Lower leg skin (tissue), 3 donors: ENCODE results near the gene E4F1.

ENCODE experiments used
- POLR2A ChIP-seq, 2 donors: fragments of 450-650 bp; IDR thresholded peaks; one replicate each; pipeline ENCODE4 v1.6.1; 2016 to 2017; ENCODE audit warnings: antibody characterized with exemption in 2 of 2, mild to moderate bottlenecking in 1 of 2, moderate library complexity in 1 of 2
- TF ChIP-seq, protein P1 (sequence below), 3 donors: fragments of 450-650 bp; IDR thresholded peaks; one replicate each; pipeline ENCODE4 v1.5.1; 2016; ENCODE audit warnings: antibody characterized with exemption in 3 of 3, mild to moderate bottlenecking in 3 of 3, moderate library complexity in 2 of 3

DNA sequence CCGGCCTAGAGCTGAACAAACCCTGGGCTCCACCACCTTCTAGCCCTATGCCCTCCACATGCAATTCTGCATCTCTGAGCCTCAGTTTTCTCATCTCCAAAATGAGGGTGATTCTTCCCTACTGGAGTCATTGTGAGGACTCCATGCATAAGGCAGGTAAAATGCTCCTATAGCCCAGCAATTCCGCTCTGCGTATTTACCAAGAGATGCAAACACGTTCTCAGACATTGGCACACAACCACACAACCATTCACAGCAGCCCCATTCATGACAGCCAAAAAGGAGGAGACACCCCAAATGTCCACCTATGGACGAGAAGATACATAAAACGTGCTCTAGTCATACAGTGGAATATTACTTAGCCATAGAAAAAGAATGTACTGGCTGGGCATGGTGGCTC is 23.1 kb upstream of the E4F1 start:
- TF ChIP-seq, protein P1, sequence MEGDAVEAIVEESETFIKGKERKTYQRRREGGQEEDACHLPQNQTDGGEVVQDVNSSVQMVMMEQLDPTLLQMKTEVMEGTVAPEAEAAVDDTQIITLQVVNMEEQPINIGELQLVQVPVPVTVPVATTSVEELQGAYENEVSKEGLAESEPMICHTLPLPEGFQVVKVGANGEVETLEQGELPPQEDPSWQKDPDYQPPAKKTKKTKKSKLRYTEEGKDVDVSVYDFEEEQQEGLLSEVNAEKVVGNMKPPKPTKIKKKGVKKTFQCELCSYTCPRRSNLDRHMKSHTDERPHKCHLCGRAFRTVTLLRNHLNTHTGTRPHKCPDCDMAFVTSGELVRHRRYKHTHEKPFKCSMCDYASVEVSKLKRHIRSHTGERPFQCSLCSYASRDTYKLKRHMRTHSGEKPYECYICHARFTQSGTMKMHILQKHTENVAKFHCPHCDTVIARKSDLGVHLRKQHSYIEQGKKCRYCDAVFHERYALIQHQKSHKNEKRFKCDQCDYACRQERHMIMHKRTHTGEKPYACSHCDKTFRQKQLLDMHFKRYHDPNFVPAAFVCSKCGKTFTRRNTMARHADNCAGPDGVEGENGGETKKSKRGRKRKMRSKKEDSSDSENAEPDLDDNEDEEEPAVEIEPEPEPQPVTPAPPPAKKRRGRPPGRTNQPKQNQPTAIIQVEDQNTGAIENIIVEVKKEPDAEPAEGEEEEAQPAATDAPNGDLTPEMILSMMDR (IDR thresholded peaks at IDR 0.05) = no peak
- TF ChIP-seq POLR2A (IDR thresholded peaks at IDR 0.05) = no peak
